H9 (cell line): ENCODE data around the gene EFTUD2. TPM values are rescaled to one million over a fixed set of nuclear protein-coding genes. Genes with fewer than 3 reads are reported as not detected.

Experiments used
- DNase-seq: peaks from one replicate; pipeline ENCODE4 v3.0.0-alpha.2; 2017
- H2AFZ ChIP-seq: one replicate; pipeline ENCODE4 v1.6.1; 2013; ENCODE audit warnings: mild to moderate bottlenecking, low read length, control low read depth, moderate library complexity
- H2AK5ac ChIP-seq: 2 replicates; pipeline ENCODE4 v1.6.1; 2013; ENCODE audit warnings: low read length, control low read depth, mixed read lengths; ENCODE audit not compliant: insufficient read length
- H2BK120ac ChIP-seq: one replicate; pipeline ENCODE4 v1.6.1; 2013; ENCODE audit warnings: low read depth, mild to moderate bottlenecking, low read length, control low read depth, inconsistent platforms; ENCODE audit not compliant: poor library complexity, severe bottlenecking
- H2BK12ac ChIP-seq: 2 replicates; pipeline ENCODE4 v1.6.1; 2013; ENCODE audit warnings: low read length, control low read depth, mixed read lengths, low read depth; ENCODE audit not compliant: insufficient read length
- H2BK15ac ChIP-seq: 2 replicates; pipeline ENCODE4 v1.6.1; 2013; ENCODE audit warnings: low read depth, low read length, control low read depth
- H2BK20ac ChIP-seq: one replicate; pipeline ENCODE4 v1.6.1; 2013; ENCODE audit warnings: low read depth, mild to moderate bottlenecking, low read length, control low read depth, inconsistent platforms; ENCODE audit not compliant: poor library complexity, severe bottlenecking
- H2BK5ac ChIP-seq: 2 replicates; pipeline ENCODE4 v1.6.1; 2013; ENCODE audit warnings: low read length, control low read depth, mixed read lengths; ENCODE audit not compliant: insufficient read length
- H3K14ac ChIP-seq: 2 replicates; pipeline ENCODE4 v1.6.1; 2013; ENCODE audit warnings: low read length, control low read depth; ENCODE audit not compliant: insufficient read depth
- H3K18ac ChIP-seq: 2 replicates; pipeline ENCODE4 v1.6.1; 2013; ENCODE audit warnings: low read depth, mild to moderate bottlenecking, mixed read lengths, low read length, control low read depth; ENCODE audit not compliant: insufficient read length
- H3K23ac ChIP-seq: 2 replicates; pipeline ENCODE4 v1.6.1; 2013; ENCODE audit warnings: low read length, control low read depth, mixed read lengths, low read depth; ENCODE audit not compliant: insufficient read length
- H3K23me2 ChIP-seq: 2 replicates; pipeline ENCODE4 v1.6.1; 2013; ENCODE audit warnings: low read depth, mild to moderate bottlenecking, mixed read lengths, low read length, control low read depth; ENCODE audit not compliant: insufficient read length, poor library complexity, severe bottlenecking
- H3K27ac ChIP-seq: 2 replicates; pipeline ENCODE4 v1.5.1; 2013; ENCODE audit warnings: low read length, control low read depth, mixed read lengths, low read depth; ENCODE audit not compliant: insufficient read length
- H3K27me3 ChIP-seq: 2 replicates; pipeline ENCODE4 v1.6.1; 2013; ENCODE audit warnings: low read length, control low read depth, inconsistent platforms; ENCODE audit not compliant: insufficient read depth
- H3K4ac ChIP-seq: 2 replicates; pipeline ENCODE4 v1.6.1; 2013; ENCODE audit warnings: low read depth, mild to moderate bottlenecking, control low read depth, inconsistent platforms, low read length, moderate library complexity
- H3K4me1 ChIP-seq: 2 replicates; pipeline ENCODE4 v1.6.1; 2013; ENCODE audit warnings: low read length, control low read depth, inconsistent platforms; ENCODE audit not compliant: insufficient read depth
- H3K4me2 ChIP-seq: 2 replicates; pipeline ENCODE4 v1.6.1; 2013; ENCODE audit warnings: low read length, control low read depth, mixed read lengths; ENCODE audit not compliant: insufficient read length, insufficient read depth
- H3K56ac ChIP-seq: 2 replicates; pipeline ENCODE4 v1.6.1; 2013; ENCODE audit warnings: low read depth, mild to moderate bottlenecking, mixed read lengths, low read length, control low read depth; ENCODE audit not compliant: insufficient read length
- H3K79me1 ChIP-seq: 2 replicates; pipeline ENCODE4 v1.6.1; 2013; ENCODE audit warnings: low read depth, mild to moderate bottlenecking, moderate library complexity, low read length, control low read depth, inconsistent platforms; ENCODE audit not compliant: insufficient read depth, poor library complexity, severe bottlenecking
- H3K79me2 ChIP-seq: 2 replicates; pipeline ENCODE4 v1.6.1; 2013; ENCODE audit warnings: low read length, control low read depth, inconsistent platforms; ENCODE audit not compliant: insufficient read depth
- H3K9ac ChIP-seq: 2 replicates; pipeline ENCODE4 v1.6.1; 2013; ENCODE audit warnings: low read length, control low read depth, mixed read lengths; ENCODE audit not compliant: insufficient read length; ENCODE audit errors: extremely low read depth
- H3K9me3 ChIP-seq: one replicate; pipeline ENCODE4 v1.6.1; 2013; ENCODE audit warnings: low read depth, low read length, inconsistent platforms; ENCODE audit not compliant: control insufficient read depth
- H3T11ph ChIP-seq: one replicate; pipeline ENCODE4 v1.6.1; 2013; ENCODE audit warnings: mild to moderate bottlenecking, low read length, control low read depth, inconsistent platforms
- H4K20me1 ChIP-seq: one replicate; pipeline ENCODE4 v1.6.1; 2013; ENCODE audit not compliant: control insufficient read depth, insufficient read length, insufficient read depth
- H4K5ac ChIP-seq: 2 replicates; pipeline ENCODE4 v1.6.1; 2013; ENCODE audit warnings: low read depth, mild to moderate bottlenecking, mixed read lengths, low read length, control low read depth; ENCODE audit not compliant: insufficient read length
- H4K8ac ChIP-seq: replicated peaks from 2 replicates; pipeline ENCODE4 v1.6.1; 2013; ENCODE audit warnings: low read length, control low read depth, mixed read lengths, low read depth; ENCODE audit not compliant: insufficient read length
- H4K91ac ChIP-seq: 2 replicates; pipeline ENCODE4 v1.6.1; 2013; ENCODE audit warnings: low read depth, mild to moderate bottlenecking, moderate library complexity, mixed read lengths, low read length, control low read depth; ENCODE audit not compliant: insufficient read length
- H3K27ac Mint-ChIP-seq, 3 experiments: 2 replicates in 2 of 3; 3 replicates in 1 of 3; pipeline ENCODE4 v1.8.0; 2020 to 2021; ENCODE audit warnings: mixed read lengths in 3 of 3, mild to moderate bottlenecking in 1 of 3, moderate library complexity in 1 of 3
- H3K27me3 Mint-ChIP-seq: 2 replicates; pipeline ENCODE4 v1.8.0; 2021; ENCODE audit warnings: low read depth, mild to moderate bottlenecking, moderate library complexity, mixed read lengths
- H3K36me3 Mint-ChIP-seq, 3 experiments: 2 replicates in 2 of 3; 3 replicates in 1 of 3; pipeline ENCODE4 v1.8.0; 2020 to 2021; ENCODE audit warnings: low read depth in 3 of 3, mixed read lengths in 3 of 3; ENCODE audit not compliant: insufficient read depth in 1 of 3
- H3K4me1 Mint-ChIP-seq, 2 experiments: 2 replicates each; pipeline ENCODE4 v1.8.0; 2020; ENCODE audit warnings: mixed read lengths in 2 of 2
- H3K4me3 Mint-ChIP-seq, 2 experiments: 2 replicates in 1 of 2; 3 replicates in 1 of 2; pipeline ENCODE4 v1.8.0; 2020 to 2021; ENCODE audit warnings: mild to moderate bottlenecking in 2 of 2, mixed read lengths in 2 of 2, moderate library complexity in 1 of 2
- H3K9me3 Mint-ChIP-seq, 2 experiments: 2 replicates in 1 of 2; 3 replicates in 1 of 2; pipeline ENCODE4 v1.8.0; 2020; ENCODE audit warnings: mild to moderate bottlenecking in 2 of 2, mixed read lengths in 2 of 2, moderate library complexity in 1 of 2
- WGBS: extraction: QIAGEN DNeasy Blood & Tissue Kit; methylation state at CpG from one replicate; pipeline ENCODE4 v1.1.7; 2013; ENCODE audit warnings: missing lambda C conversion rate, low lambda C conversion rate, mixed read lengths; ENCODE audit not compliant: insufficient read length; ENCODE audit errors: extremely low coverage; 5-methylcytosine and 5-hydroxymethylcytosine counted together
- total RNA-seq: library from RNA; stranded (reverse); gene quantifications from 2 replicates; pipeline ENCODE4 v1.2.1, GENCODE V29; 2021
- TF ChIP-seq, protein P1 (sequence below): fragments of 200-600 bp; sonication (generic); conservative IDR thresholded peaks from 3 replicates; pipeline ENCODE4 v1.8.0; 2021; ENCODE audit warnings: antibody characterized with exemption, mild to moderate bottlenecking

EFTUD2 gene
- total RNA-seq, 1 experiment from 2014 or later = 150 TPM

DNA sequence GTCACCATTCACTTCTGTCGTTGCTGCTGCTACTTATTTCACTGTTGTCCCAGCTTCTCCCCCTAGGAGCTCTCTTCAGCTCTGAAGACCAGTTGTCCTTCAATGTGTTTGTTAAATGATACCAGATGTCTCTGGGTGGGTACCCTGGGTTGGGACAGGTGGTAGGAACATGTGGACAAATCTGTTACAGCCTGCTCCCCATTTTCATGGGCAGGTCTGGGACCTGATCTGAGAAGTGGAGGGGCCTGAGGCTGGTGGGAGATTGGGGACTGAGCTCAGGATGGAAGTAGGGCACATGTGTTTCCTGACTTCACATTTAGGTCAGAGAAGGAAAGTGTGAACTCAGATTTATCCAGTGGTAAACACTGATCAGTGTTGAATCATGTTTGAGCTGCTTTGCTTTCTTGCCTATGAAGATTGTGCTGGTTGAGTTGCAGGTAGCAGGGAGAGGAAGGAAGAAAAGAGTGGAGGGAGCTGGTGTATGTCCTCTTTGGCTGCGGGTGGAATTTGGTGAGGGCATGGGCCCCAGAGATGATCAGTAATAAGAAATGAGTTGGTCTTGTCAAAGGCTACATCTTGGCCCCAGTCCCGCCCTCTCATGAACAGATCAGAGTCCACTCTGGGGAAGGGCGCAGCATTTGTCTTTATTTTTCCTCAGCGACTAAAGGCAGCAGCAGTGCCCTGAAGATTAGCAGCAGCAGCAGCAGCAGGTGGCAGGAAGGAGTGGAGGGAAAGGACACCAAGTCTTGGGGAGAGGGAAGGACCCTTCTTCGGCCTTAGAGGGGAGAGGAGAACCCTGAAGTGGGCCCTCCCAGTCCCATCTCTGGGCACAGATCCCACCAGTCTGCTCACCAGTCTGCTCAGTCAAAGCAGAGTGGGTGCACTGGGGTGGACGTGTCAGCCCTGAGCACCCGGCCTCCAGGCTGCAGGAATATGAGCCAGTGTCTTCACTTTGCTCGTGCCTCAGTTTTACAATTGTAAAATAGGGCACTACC is 6.1 kb upstream of the EFTUD2 start:
- Histone ChIP-seq H4K8ac (no peak overlapping the region), H3K23ac (no peak overlapping the region), H2BK20ac (no peak overlapping the region), H4K91ac (no peak overlapping the region), H4K20me1 (no peaks in the 10 kb centered on the region), H3K4ac (no peak overlapping the region), H2BK5ac (no peak overlapping the region), H3K9me3 (no peaks in the 10 kb centered on the region), H3K4me1 (no peaks in the 10 kb centered on the region; the same call in 1 of the 2 replicates), H3K56ac (no peak overlapping the region), H3K4me2 (no peak overlapping the region), H3K27me3 (no peaks in the 10 kb centered on the region), H2BK120ac (no peak overlapping the region), H3K18ac (no peak overlapping the region), H2BK15ac (no peak overlapping the region), H3K23me2 (no peaks in the 10 kb centered on the region), H2AFZ (no peak overlapping the region), H3K79me2 (no peaks in the 10 kb centered on the region), H4K5ac (no peak overlapping the region), H3K9ac (no peak overlapping the region), H2BK12ac (no peak overlapping the region), H3K14ac (no peak overlapping the region), H2AK5ac (no peak overlapping the region), H3K27ac (no peak overlapping the region), H3K79me1 (no peaks in the 10 kb centered on the region), H3T11ph (no peak overlapping the region)
- peak overlapping the region in 1 of 3 experiments; percentile 90; a peak in 2 of 7 replicates for H3K27ac Mint-ChIP-seq
- TF ChIP-seq, protein P1, sequence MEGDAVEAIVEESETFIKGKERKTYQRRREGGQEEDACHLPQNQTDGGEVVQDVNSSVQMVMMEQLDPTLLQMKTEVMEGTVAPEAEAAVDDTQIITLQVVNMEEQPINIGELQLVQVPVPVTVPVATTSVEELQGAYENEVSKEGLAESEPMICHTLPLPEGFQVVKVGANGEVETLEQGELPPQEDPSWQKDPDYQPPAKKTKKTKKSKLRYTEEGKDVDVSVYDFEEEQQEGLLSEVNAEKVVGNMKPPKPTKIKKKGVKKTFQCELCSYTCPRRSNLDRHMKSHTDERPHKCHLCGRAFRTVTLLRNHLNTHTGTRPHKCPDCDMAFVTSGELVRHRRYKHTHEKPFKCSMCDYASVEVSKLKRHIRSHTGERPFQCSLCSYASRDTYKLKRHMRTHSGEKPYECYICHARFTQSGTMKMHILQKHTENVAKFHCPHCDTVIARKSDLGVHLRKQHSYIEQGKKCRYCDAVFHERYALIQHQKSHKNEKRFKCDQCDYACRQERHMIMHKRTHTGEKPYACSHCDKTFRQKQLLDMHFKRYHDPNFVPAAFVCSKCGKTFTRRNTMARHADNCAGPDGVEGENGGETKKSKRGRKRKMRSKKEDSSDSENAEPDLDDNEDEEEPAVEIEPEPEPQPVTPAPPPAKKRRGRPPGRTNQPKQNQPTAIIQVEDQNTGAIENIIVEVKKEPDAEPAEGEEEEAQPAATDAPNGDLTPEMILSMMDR = no peak
- no peak for DNase-seq
- peaks cover 13% of the 10 kb centered on the region for H3K27me3 Mint-ChIP-seq
- peaks cover 6 to 15% of the 10 kb centered on the region in 2 experiments; a peak in 3 of 4 replicates for H3K4me1 Mint-ChIP-seq
- no peaks in the 10 kb centered on the region for H3K9me3 Mint-ChIP-seq
- no CpG with 5 or more reads among the region's 9 CpGs for WGBS
- no peaks in the 10 kb centered on the region for H3K36me3 Mint-ChIP-seq
- no peak overlapping the region for H3K4me3 Mint-ChIP-seq
